Gastroesophageal sphincter (tissue), 4 donors: ENCODE measurements around the gene PCBP4. TPM values are rescaled to one million over a fixed set of nuclear protein-coding genes. Genes with fewer than 3 reads are reported as not detected.

Experiments used
- ATAC-seq: fragments of 150-250 bp; one replicate; pipeline ENCODE4 v1.9.1; 2016; ENCODE audit warnings: mild to moderate bottlenecking, moderate library complexity
- H3K27ac ChIP-seq, 4 donors: fragments of 200-600 bp; sonication (generic) in 3 of 4; 1 replicate in 3 of 4; 2 replicates in 1 of 4; pipeline ENCODE4 v1.5.1; 2016 to 2019
- H3K27me3 ChIP-seq: fragments of 200-600 bp; sonication (generic); one replicate; pipeline ENCODE4 v1.5.1; 2019
- H3K36me3 ChIP-seq, 2 donors: fragments of 200-600 bp; sonication (generic); one replicate each; pipeline ENCODE4 v1.5.1; 2019; ENCODE audit warnings: control low read depth in 1 of 2
- H3K4me1 ChIP-seq, 3 donors: fragments of 200-600 bp; sonication (generic); 1 replicate in 2 of 3; 2 replicates in 1 of 3; pipeline ENCODE4 v1.5.1; 2016 to 2019; ENCODE audit warnings: control low read depth in 2 of 3
- H3K4me3 ChIP-seq, 2 donors: fragments of 200-600 bp; sonication (generic); one replicate each; pipeline ENCODE4 v1.5.1; 2019; ENCODE audit warnings: mild to moderate bottlenecking in 1 of 2, moderate library complexity in 1 of 2
- H3K9me3 ChIP-seq, 3 donors: fragments of 200-600 bp; sonication (generic); one replicate each; pipeline ENCODE4 v1.5.1; 2017 to 2019; ENCODE audit warnings: control low read depth in 2 of 3
- CTCF ChIP-seq, 4 experiments: fragments of 200-600 bp in 2 of 4; fragments of 450-650 bp in 2 of 4; sonication (generic) in 1 of 4; IDR thresholded peaks; one replicate each; pipeline ENCODE4 v1.5.1; 2017 to 2019; ENCODE audit warnings: antibody characterized with exemption in 4 of 4, mild to moderate bottlenecking in 2 of 4, moderate library complexity in 2 of 4
- EP300 ChIP-seq: sonication (generic); formaldehyde crosslinking; IDR thresholded peaks from one replicate; pipeline ENCODE4 v1.6.1; 2017; ENCODE audit warnings: antibody characterized with exemption, mild to moderate bottlenecking
- POLR2A ChIP-seq, 2 donors: fragments of 450-650 bp; IDR thresholded peaks; one replicate each; pipeline ENCODE4 v1.6.1; 2017; ENCODE audit warnings: antibody characterized with exemption in 2 of 2, mild to moderate bottlenecking in 2 of 2, moderate library complexity in 1 of 2
- POLR2AphosphoS5 ChIP-seq: sonication (generic); formaldehyde crosslinking; IDR thresholded peaks from one replicate; pipeline ENCODE4 v1.6.1; 2017; ENCODE audit warnings: antibody characterized with exemption
- WGBS, 2 donors: methylation state at CpG; one replicate each; pipeline ENCODE4 v1.1.5; 2018; ENCODE audit warnings: low coverage in 1 of 2; 5-methylcytosine and 5-hydroxymethylcytosine counted together
- total RNA-seq, 4 donors: library from RNA; depleted of rRNA; stranded (reverse); fragments of >200 nt; gene quantifications; one replicate each; pipeline ENCODE4 v1.1.0, GENCODE V29; 2016

Gene PCBP4
- total RNA-seq, 4 donors from 2014 or later = 80.7 to 335 (median 186) TPM

- no peak overlapping the region for H3K4me3 ChIP-seq
- TF ChIP-seq POLR2AphosphoS5 (no peak), CTCF (IDR thresholded peaks at IDR 0.05) (no peak), EP300 (no peak)
- H3K9me3 ChIP-seq = no peaks in the 10 kb centered on the region
- peaks cover 0 to 12% of the 10 kb centered on the region in 2 donors for H3K36me3 ChIP-seq
- no peaks in the 10 kb centered on the region for H3K27me3 ChIP-seq
- H3K4me1 ChIP-seq = peaks cover 0 to 40% (median 13%) of the 10 kb centered on the region in 3 donors
- ATAC-seq = no peak
- peak overlapping the region in 3 of 4 donors; percentile 97 to 99 (median 98) for H3K27ac ChIP-seq
These were observed 17.0 kb upstream of the PCBP4 start for GRCh38 chr3:51984269-51984647.

- Histone ChIP-seq H3K27me3 (no peaks in the 10 kb centered on the region), H3K4me1 (peaks cover 0 to 36% (median 13%) of the 10 kb centered on the region in 3 donors), H3K36me3 (peaks cover 0 to 12% of the 10 kb centered on the region in 2 donors), H3K27ac (peak overlapping the region; percentile 64 to 99 (median 98)), H3K4me3 (peak overlapping the region; percentile 32 to 73), H3K9me3 (no peaks in the 10 kb centered on the region)
- no peak for ATAC-seq
- TF ChIP-seq CTCF (IDR thresholded peaks at IDR 0.05) (no peak), EP300 (no peak), POLR2AphosphoS5 (no peak), POLR2A (IDR thresholded peaks at IDR 0.05) (no peak)
- 60 to 73% methylated on average over 4 to 22 of the region's 22 CpGs for WGBS, 2 donors
These were observed 16.5 kb upstream of the PCBP4 start for GRCh38 chr3:51983578-51984268.

DNA sequence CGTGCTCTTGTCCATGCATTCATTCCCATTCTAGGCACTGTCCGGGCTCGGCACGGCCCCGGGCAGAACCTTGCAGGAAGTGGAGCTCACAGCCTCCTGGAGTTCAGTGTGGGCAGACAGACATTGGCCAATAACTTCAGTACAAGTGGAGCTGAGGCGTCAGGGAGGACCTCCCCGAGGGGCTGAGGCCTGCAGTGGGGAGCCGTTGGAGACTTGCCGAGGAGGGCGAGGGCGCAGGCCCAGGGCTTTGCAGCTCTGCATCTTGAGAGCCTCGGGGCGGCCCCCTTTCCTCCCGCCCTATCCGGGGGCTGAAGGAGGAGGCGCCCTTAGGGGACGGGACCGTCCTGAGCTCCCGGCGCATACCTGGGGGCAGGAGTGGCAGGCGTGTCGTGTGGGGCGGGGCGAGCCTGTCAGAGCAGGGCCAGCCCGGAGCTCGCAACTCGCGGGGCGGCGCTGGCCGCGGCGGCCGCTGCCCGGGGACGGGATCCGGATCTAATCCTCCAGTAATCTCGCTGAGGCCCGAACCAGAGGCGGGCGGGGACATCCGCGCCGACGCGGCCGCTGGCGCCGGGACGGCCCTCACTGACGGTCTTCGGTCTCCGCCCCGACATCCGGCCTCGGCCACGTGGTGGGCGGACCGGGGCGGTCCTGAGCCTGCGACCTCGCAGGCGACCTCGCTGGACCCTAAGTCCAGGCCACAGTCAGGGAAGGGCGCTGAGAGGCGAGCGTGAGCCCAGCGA lies 15.8 kb upstream of the PCBP4 start, which contains the start of gene ACY1:
Gene ACY1, plus strand, starts transcription at position 698 of the 740 bp plus-strand sequence. CDS start 530 bp downstream, outside the sequence.
- peaks cover 0 to 12% of the 10 kb centered on the region in 2 donors for H3K36me3 ChIP-seq
- TF ChIP-seq POLR2A (IDR thresholded peaks at IDR 0.05) = peak; percentile 69 to 76
- TF ChIP-seq CTCF (IDR thresholded peaks at IDR 0.05) = no peak
- TF ChIP-seq POLR2AphosphoS5 = peak; percentile 73
- TF ChIP-seq EP300 = no peak
- H3K4me3 ChIP-seq = peak within 1 kb of the TSS; percentile 32 to 73
- ATAC-seq = peak; percentile 93
- H3K27ac ChIP-seq = peak within 1 kb of the TSS; percentile 64 to 99 (median 98)
- H3K9me3 ChIP-seq = no peaks in the 10 kb centered on the region
- peaks cover 0 to 36% (median 13%) of the 10 kb centered on the region in 3 donors for H3K4me1 ChIP-seq
- 0% methylated on average over 2 to 4 of the region's 68 CpGs for WGBS, 2 donors
- H3K27me3 ChIP-seq = no peaks in the 10 kb centered on the region

DNA sequence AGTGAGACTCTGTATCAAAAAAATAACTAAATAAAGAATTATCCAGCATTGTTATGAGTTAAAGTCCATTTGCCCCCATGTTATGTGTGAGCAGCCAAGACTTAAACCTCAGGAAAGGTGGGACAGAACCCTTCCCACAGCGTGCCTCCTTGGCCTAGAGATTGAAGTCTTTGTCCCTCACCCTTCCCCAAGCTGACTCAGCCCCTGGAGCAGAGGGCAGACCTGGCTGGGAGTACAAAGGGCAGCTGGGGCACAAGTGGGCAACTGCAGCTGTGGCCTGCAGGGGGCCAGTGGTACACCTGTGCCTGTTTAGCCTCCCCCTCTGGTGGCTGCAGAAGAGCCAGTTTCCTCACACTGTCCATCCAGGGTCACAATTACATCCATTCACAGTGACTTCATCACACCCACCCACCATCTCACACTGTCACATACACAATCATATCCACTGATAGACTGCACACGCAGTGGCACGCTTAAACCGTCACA lies 15.1 kb upstream of the PCBP4 start:
- no peaks in the 10 kb centered on the region for H3K27me3 ChIP-seq
- TF ChIP-seq POLR2AphosphoS5 = no peak
- TF ChIP-seq CTCF (IDR thresholded peaks at IDR 0.05) = peak in 3 of 4 experiments; percentile 27 to 49 (median 42)
- TF ChIP-seq POLR2A (IDR thresholded peaks at IDR 0.05) = no peak
- H3K9me3 ChIP-seq = no peaks in the 10 kb centered on the region
- peak overlapping the region; percentile 32 to 73 for H3K4me3 ChIP-seq
- H3K4me1 ChIP-seq = peaks cover 0 to 36% (median 13%) of the 10 kb centered on the region in 3 donors
- H3K36me3 ChIP-seq = peaks cover 0 to 12% of the 10 kb centered on the region in 2 donors
- peak overlapping the region; percentile 64 to 99 (median 98) for H3K27ac ChIP-seq
- 0% methylated on average over 2 to 3 of the region's 4 CpGs for WGBS, 2 donors
- ATAC-seq = no peak
